Caco-2 (cell line): ENCODE results near the gene TMEM86A. TPM values are rescaled to one million over a fixed set of nuclear protein-coding genes. Genes with fewer than 3 reads are reported as not detected.

Source experiments
- Bru-seq: library from RNA; stranded (reverse); fragments of 400-500 nt; gene quantifications from one replicate; lab custom pipeline; 2021; lab: Mats Ljungman, UMichigan
- BruChase-seq, 2 experiments: library from RNA; stranded (reverse); fragments of 400-500 nt; gene quantifications; one replicate each; lab custom pipeline; 2021; lab: Mats Ljungman, UMichigan
- BruUV-seq: library from RNA; stranded (reverse); fragments of 400-500 nt; replicated peaks from 2 replicates; lab custom pipeline; 2021; lab: Mats Ljungman, UMichigan
- CTCF ChIA-PET: fragments of 300-600 bp; sonication (Branson Sonifier 250); formaldehyde crosslinking; loops from one replicate; lab custom pipeline; 2022; ENCODE audit warnings: antibody characterized with exemption; lab: Charles Lee
- POLR2A ChIA-PET: fragments of 300-600 bp; sonication (Branson Sonifier 250); formaldehyde crosslinking; loops from one replicate; lab custom pipeline; 2022; ENCODE audit warnings: antibody characterized with exemption; lab: Charles Lee
- DNase-seq, 2 experiments: peaks; one replicate each; pipeline versions ENCODE4 v3.0.0 to v3.0.0-alpha.2; 2020 to 2022
- H3K27me3 ChIP-seq: replicated peaks from 2 replicates; pipeline ENCODE4 v1.6.0; 2011; ENCODE audit warnings: low read length; ENCODE audit not compliant: control insufficient read depth, insufficient read depth
- H3K36me3 ChIP-seq: 2 replicates; pipeline ENCODE4 v1.5.1; 2011; ENCODE audit warnings: low read length; ENCODE audit not compliant: control insufficient read depth, insufficient read depth
- H3K4me1 ChIP-seq: fragments of 250-450 bp; sonication (Bioruptor Pico); 2 replicates; pipeline ENCODE4 v1.5.1; 2020; ENCODE audit warnings: mild to moderate bottlenecking
- H3K4me3 ChIP-seq: 2 replicates; pipeline ENCODE4 v1.5.1; 2011; ENCODE audit warnings: low read depth, mild to moderate bottlenecking, control low read depth, low read length
- H3K9me3 ChIP-seq: fragments of 250-450 bp; sonication (Bioruptor Pico); 2 replicates; pipeline ENCODE4 v1.5.1; 2020; ENCODE audit warnings: mild to moderate bottlenecking, moderate library complexity
- H3K27ac Mint-ChIP-seq: one replicate; pipeline ENCODE4 v1.8.0; 2022; ENCODE audit warnings: mixed read lengths; ENCODE audit not compliant: unreplicated experiment
- H3K27me3 Mint-ChIP-seq: one replicate; pipeline ENCODE4 v1.8.0; 2022; ENCODE audit warnings: mixed read lengths; ENCODE audit not compliant: insufficient read depth, unreplicated experiment
- H3K36me3 Mint-ChIP-seq: one replicate; pipeline ENCODE4 v1.8.0; 2022; ENCODE audit warnings: mild to moderate bottlenecking, mixed read lengths; ENCODE audit not compliant: insufficient read depth, unreplicated experiment
- H3K4me1 Mint-ChIP-seq: one replicate; pipeline ENCODE4 v1.8.0; 2022; ENCODE audit warnings: low read depth, mixed read lengths; ENCODE audit not compliant: unreplicated experiment
- H3K4me3 Mint-ChIP-seq: one replicate; pipeline ENCODE4 v1.8.0; 2022; ENCODE audit warnings: mild to moderate bottlenecking, moderate library complexity, mixed read lengths; ENCODE audit not compliant: unreplicated experiment
- H3K9me3 Mint-ChIP-seq: one replicate; pipeline ENCODE4 v1.8.0; 2022; ENCODE audit warnings: mixed read lengths; ENCODE audit not compliant: unreplicated experiment
- CTCF ChIP-seq, 2 experiments: fragments of 200-600 bp in 1 of 2; IDR thresholded peaks; 1 replicate in 1 of 2; 2 replicates in 1 of 2; pipeline versions ENCODE4 v1.5.1 to v1.8.0; 2011 to 2022; ENCODE audit warnings: antibody characterized with exemption in 1 of 2, control low read depth in 1 of 2, inconsistent platforms in 1 of 2, low read depth in 1 of 2, low read length in 1 of 2, mild to moderate bottlenecking in 1 of 2, moderate library complexity in 1 of 2; ENCODE audit not compliant: insufficient read depth in 1 of 2, severe bottlenecking in 1 of 2, unreplicated experiment in 1 of 2
- intact Hi-C: fragments of 100-400 bp; cut with micrococcal nuclease; formaldehyde crosslinking; loops from one replicate; pipeline ENCODE4 v1.10.0; 2022; ENCODE audit not compliant: unreplicated experiment
- long read RNA-seq: library from polyadenylated mRNA; stranded (forward); transcript quantifications from one replicate; pipeline ENCODE4 v2.0.0, GENCODE V29; 2022
- total RNA-seq: library from RNA; stranded (reverse); gene quantifications from 2 replicates; pipeline ENCODE4 v1.2.3, GENCODE V29; 2022

TMEM86A gene
- total RNA-seq, result 0.19 and 0.25 TPM in 2 replicates
- percentile 21 among the genes with signal in this experiment for Bru-seq, nascent RNA
- percentile 33 among the genes with signal in this experiment for BruChase-seq, experiment 1, labeled RNA remaining after a 2-hour chase
- percentile 16 among the genes with signal in this experiment for BruChase-seq, experiment 2, labeled RNA remaining after a 6-hour chase
- long read RNA-seq, result 0 reads

GRCh38 chr11:18698341-18699268, at the start of gene TMEM86A:
Gene TMEM86A, plus strand, starts transcription at chr11:18698779. Its CDS starts 108 bp downstream, at chr11:18698887.
- Mint-ChIP-seq H3K4me3 (peak within 1 kb of the TSS; percentile 68), H3K27me3 (peaks cover 23% of the 10 kb centered on the region), H3K27ac (no peak within 1 kb of the TSS), H3K4me1 (peaks cover 5% of the 10 kb centered on the region), H3K9me3 (no peaks in the 10 kb centered on the region), H3K36me3 (peaks cover 4% of the 10 kb centered on the region)
- ChIA-PET POLR2A (interaction anchor here (0.7 to 0.9 kb wide), 2 partner anchors 9 to 211 kb away, joined by 3 to 4 read pairs; no protein-coding TSS in a partner anchor), CTCF (interaction anchor here (0.6 to 1.4 kb wide), 3 partner anchors 146 to 303 kb away, joined by 3 to 5 read pairs (median 3); no protein-coding TSS in a partner anchor)
- DNase-seq, result peak; percentile 88 to 94
- intact Hi-C loops, result loop anchor here (2.0 kb wide), 1 partner anchor 66 kb away; no protein-coding TSS in a partner anchor
- Histone ChIP-seq H3K27me3 (peaks cover 1% of the 10 kb centered on the region), H3K4me1 (peaks cover 4% of the 10 kb centered on the region), H3K9me3 (no peaks in the 10 kb centered on the region), H3K36me3 (no peaks in the 10 kb centered on the region), H3K4me3 (peak within 1 kb of the TSS; percentile 60)
- TF ChIP-seq CTCF (IDR thresholded peaks at IDR 0.05; ENCODE audit: insufficient read depth in 1 of 2, low read depth in 1 of 2, low read length in 1 of 2, severe bottlenecking in 1 of 2, unreplicated experiment in 1 of 2), result peak in 1 of 2 experiments; percentile 15
- no TSS peak for BruUV-seq

- no peak overlapping the region for H3K4me3 ChIP-seq
- no peaks in the 10 kb centered on the region for H3K36me3 Mint-ChIP-seq
- no peak overlapping the region for H3K4me3 Mint-ChIP-seq
- no peaks in the 10 kb centered on the region; the same call in 1 of the 2 replicates for H3K9me3 ChIP-seq
- no peaks in the 10 kb centered on the region for H3K36me3 ChIP-seq
- no peak for TF ChIP-seq CTCF (IDR thresholded peaks at IDR 0.05; ENCODE audit: insufficient read depth in 1 of 2, low read depth in 1 of 2, low read length in 1 of 2, severe bottlenecking in 1 of 2, unreplicated experiment in 1 of 2)
- BruUV-seq, result no TSS peak
- no peaks in the 10 kb centered on the region for H3K27me3 ChIP-seq
- no peak overlapping the region for H3K27ac Mint-ChIP-seq
- intact Hi-C loops, result no loop called here
- H3K9me3 Mint-ChIP-seq, result no peaks in the 10 kb centered on the region
- no peak for DNase-seq
- H3K4me1 ChIP-seq, result no peaks in the 10 kb centered on the region
- ChIA-PET CTCF (interaction anchor here (1.4 kb wide), 1 partner anchor 110 kb away, joined by 5 read pairs; no protein-coding TSS in a partner anchor), POLR2A (no interaction called here)
- H3K4me1 Mint-ChIP-seq, result no peaks in the 10 kb centered on the region
- H3K27me3 Mint-ChIP-seq, result no peaks in the 10 kb centered on the region
Measured at GRCh38 chr11:18650353-18650752, 48.2 kb upstream of the TMEM86A start.
